ENCODE data around the gene TSPAN17. TPM values are rescaled to one million over a fixed set of nuclear protein-coding genes. Genes with fewer than 3 reads are reported as not detected.

The TSPAN17 gene
- total and polyA plus RNA-seq, 2 experiments from 2014 or later: 11.7 to 52.1 TPM

GRCh38 chr5:176685010-176685409, 37.7 kb downstream of the TSPAN17 start (continued):
- no peak for TF ChIP-seq POLR2AphosphoS5 (IDR thresholded peaks at IDR 0.05; ENCODE audit: low read depth)
- TF ChIP-seq ETS1 (IDR thresholded peaks at IDR 0.05): no peak
- no peak for TF ChIP-seq EZH2 (IDR thresholded peaks at IDR 0.05; ENCODE audit: low read depth, unreplicated experiment)
- TF ChIP-seq CREB1 (CRISPR knock-in tag; IDR thresholded peaks at IDR 0.05; ENCODE audit: low read depth): no peak

DNA sequence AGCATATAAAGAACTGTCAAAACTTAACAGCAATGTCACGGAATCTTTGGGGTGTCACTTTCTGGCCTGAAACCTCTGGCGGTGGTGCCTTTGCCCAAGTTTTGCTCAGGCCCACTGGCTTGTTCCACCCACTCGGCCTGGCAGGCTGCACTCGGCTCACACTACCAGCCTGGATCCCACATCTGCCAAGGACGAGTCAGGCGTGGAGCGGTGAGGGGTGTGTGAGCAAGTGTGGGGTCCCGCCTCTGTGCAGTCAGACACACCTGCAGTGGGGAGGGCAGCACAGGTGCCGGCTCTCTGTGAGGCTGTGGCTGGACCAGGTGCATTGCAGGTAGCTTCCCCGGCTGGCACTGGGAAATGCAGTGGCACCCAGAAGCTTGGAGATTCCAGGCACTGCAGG, 40.0 kb downstream of the TSPAN17 start:
- ATAC-seq (no peak), DNase-seq (ENCODE audit: low spot score) (no peak)
- Mint-ChIP-seq H3K4me1 (peaks cover 10% of the 10 kb centered on the region), H3K9me3 (peaks cover 23% of the 10 kb centered on the region), H3K4me3 (no peak overlapping the region), H3K27me3 (ENCODE audit: insufficient read depth, low read depth, poor library complexity) (peaks cover 5% of the 10 kb centered on the region), H3K27ac (no peak overlapping the region), H3K36me3 (ENCODE audit: low read depth) (peaks cover 7% of the 10 kb centered on the region; the same call in 1 of the 3 replicates)
- no peak overlapping the region for H3K4me2 ChIP-seq
- no peaks in the 10 kb centered on the region for H3K79me2 ChIP-seq (replicated peaks; ENCODE audit: insufficient read depth)
- H3K27ac ChIP-seq (ENCODE audit: low read depth): no peak overlapping the region
- H3K36me3 ChIP-seq (ENCODE audit: insufficient read depth): no peaks in the 10 kb centered on the region
- H3K9me2 ChIP-seq (ENCODE audit: insufficient read depth): no peaks in the 10 kb centered on the region
- H3K4me1 ChIP-seq (ENCODE audit: insufficient read depth): no peaks in the 10 kb centered on the region; the same call in 1 of the 2 replicates
- TF ChIP-seq ZNF331 (CRISPR knock-in tag; IDR thresholded peaks at IDR 0.05; ENCODE audit: low read depth) (no peak), ZNF114 (CRISPR knock-in tag; IDR thresholded peaks at IDR 0.05) (no peak), JUNB (IDR thresholded peaks at IDR 0.05; ENCODE audit: unreplicated experiment) (no peak), EZH2phosphoT487 (IDR thresholded peaks at IDR 0.05; ENCODE audit: unreplicated experiment) (no peak), ZNF462 (CRISPR knock-in tag; IDR thresholded peaks at IDR 0.05) (no peak), NANOG (IDR thresholded peaks at IDR 0.05; ENCODE audit: borderline replicate concordance) (no peak), EZH2 (IDR thresholded peaks at IDR 0.05; ENCODE audit: low read depth, unreplicated experiment) (no peak), ETS1 (IDR thresholded peaks at IDR 0.05) (no peak)
- no peak overlapping the region for H3K4me3 ChIP-seq
- no peaks in the 10 kb centered on the region for H3F3A ChIP-seq (replicated peaks; ENCODE audit: low read depth)
- H2AFZ ChIP-seq: no peak overlapping the region
- no peaks in the 10 kb centered on the region for H3K27me3 ChIP-seq (ENCODE audit: insufficient read depth)
- H4K20me1 ChIP-seq (replicated peaks; ENCODE audit: insufficient read depth): no peaks in the 10 kb centered on the region
